HepG2 (cell line): Measurements from ENCODE around the gene FOSL2. TPM values are rescaled to one million over a fixed set of nuclear protein-coding genes. Genes with fewer than 3 reads are reported as not detected.

Experiments
- AGO2 ChIP-seq: fragments of 200-400 bp; formaldehyde crosslinking; optimal IDR thresholded peaks from 2 replicates; pipeline ENCODE3; 2017; ENCODE audit warnings: mild to moderate bottlenecking, low read depth, low read length, moderate library complexity
- ASH2L ChIP-seq: fragments of 300-600, 200-600 bp; sonication (generic); IDR thresholded peaks from 2 replicates; pipeline ENCODE4 v1.7.0; 2017; ENCODE audit warnings: low read depth, mild to moderate bottlenecking, moderate library complexity, mixed read lengths, low read length; ENCODE audit not compliant: insufficient read length
- GABPB1 ChIP-seq: IDR thresholded peaks from 2 replicates; pipeline ENCODE4 v1.6.1; 2016; ENCODE audit warnings: mild to moderate bottlenecking, missing genetic modification reagents, moderate library complexity, missing compliant biosample characterization
- GLI4 ChIP-seq: sonication (generic); formaldehyde crosslinking; IDR thresholded peaks from 2 replicates; pipeline ENCODE4 v1.5.1; 2020; ENCODE audit warnings: missing genetic modification reagents, mild to moderate bottlenecking, moderate library complexity, borderline replicate concordance
- HOXD1 ChIP-seq: sonication (generic); formaldehyde crosslinking; IDR thresholded peaks from 2 replicates; pipeline ENCODE4 v1.5.0; 2020; ENCODE audit warnings: missing genetic modification reagents
- MAFK ChIP-seq, 2 experiments: IDR thresholded peaks in 1 of 2; conservative IDR thresholded peaks in 1 of 2; 2 replicates each; pipeline ENCODE4 v1.6.1; 2011; ENCODE audit warnings: improper control_type of control experiment in 2 of 2, low read length in 2 of 2
- PAWR ChIP-seq: sonication (generic); formaldehyde crosslinking; IDR thresholded peaks from 2 replicates; pipeline ENCODE4 v1.4.0; 2020; ENCODE audit warnings: missing genetic modification reagents, mild to moderate bottlenecking, borderline replicate concordance
- PHF8 ChIP-seq: sonication (generic); formaldehyde crosslinking; IDR thresholded peaks from 2 replicates; pipeline ENCODE4 v1.5.0; 2020; ENCODE audit warnings: missing genetic modification reagents
- PITX1 ChIP-seq: sonication (generic); formaldehyde crosslinking; IDR thresholded peaks from 2 replicates; pipeline ENCODE4 v1.5.1; 2020; ENCODE audit warnings: mild to moderate bottlenecking, missing genetic modification reagents
- RBFOX2 ChIP-seq: fragments of 200-400 bp; formaldehyde crosslinking; IDR thresholded peaks from 2 replicates; pipeline ENCODE4 v1.6.1; 2017; ENCODE audit warnings: low read depth, mild to moderate bottlenecking, low read length
- SALL1 ChIP-seq: sonication (generic); formaldehyde crosslinking; IDR thresholded peaks from 2 replicates; pipeline ENCODE4 v1.8.0; 2022; ENCODE audit warnings: mild to moderate bottlenecking, missing genetic modification reagents
- SRSF9 ChIP-seq: fragments of 200-400 bp; formaldehyde crosslinking; IDR thresholded peaks from 2 replicates; pipeline ENCODE4 v1.6.1; 2018; ENCODE audit warnings: borderline replicate concordance, mild to moderate bottlenecking, low read depth, low read length; ENCODE audit not compliant: insufficient read depth, poor library complexity, severe bottlenecking
- THAP7 ChIP-seq: sonication (generic); formaldehyde crosslinking; IDR thresholded peaks from 2 replicates; pipeline ENCODE4 v1.8.1; 2023; ENCODE audit warnings: mild to moderate bottlenecking, missing genetic modification reagents
- ZBTB49 ChIP-seq: sonication (generic); formaldehyde crosslinking; IDR thresholded peaks from 2 replicates; pipeline ENCODE4 v1.4.0; 2020; ENCODE audit warnings: missing genetic modification reagents, borderline replicate concordance
- ZNF138 ChIP-seq: sonication (generic); formaldehyde crosslinking; IDR thresholded peaks from 2 replicates; pipeline ENCODE4 v1.5.0; 2020; ENCODE audit warnings: mild to moderate bottlenecking, low read depth, missing genetic modification reagents
- ZNF414 ChIP-seq: sonication (generic); formaldehyde crosslinking; IDR thresholded peaks from 2 replicates; pipeline ENCODE4 v1.5.0; 2020; ENCODE audit warnings: missing genetic modification reagents
- ZNF781 ChIP-seq: sonication (generic); formaldehyde crosslinking; IDR thresholded peaks from 2 replicates; pipeline ENCODE4 v1.5.1; 2020; ENCODE audit warnings: borderline replicate concordance, mild to moderate bottlenecking, missing genetic modification reagents; ENCODE audit errors: not compliant biosample characterization
- ZNF782 ChIP-seq: sonication (generic); formaldehyde crosslinking; IDR thresholded peaks from 2 replicates; pipeline ENCODE4 v1.4.0; 2020; ENCODE audit warnings: missing genetic modification reagents, mild to moderate bottlenecking, borderline replicate concordance
- ZNF841 ChIP-seq: sonication (generic); formaldehyde crosslinking; IDR thresholded peaks from 2 replicates; pipeline ENCODE4 v1.8.1; 2023; ENCODE audit warnings: missing genetic modification reagents, borderline replicate concordance
- polyA plus RNA-seq, 8 experiments: library from polyadenylated mRNA; depleted of rRNA in 3 of 8; stranded (reverse) in 7 of 8; unstranded in 1 of 8; fragments of >200 nt; fragmentation: Illumina TruSeq in 4 of 8; extraction: Trizol in 4 of 8; gene quantifications; 2 replicates each; pipeline versions ENCODE4 v1.2.1 to v1.2.3, GENCODE V29; 2011 to 2016; ENCODE audit warnings: low read depth in 4 of 8, missing spikeins in 1 of 8, mixed read lengths in 1 of 8; ENCODE audit not compliant: insufficient read depth in 1 of 8
- total RNA-seq, 5 experiments: library from RNA; depleted of rRNA; stranded (reverse); fragments of >200 nt; fragmentation: Illumina TruSeq; extraction: Trizol; gene quantifications; 2 replicates each; pipeline ENCODE4 v1.2.3, GENCODE V29; 2016; ENCODE audit warnings: low read depth in 1 of 5
- TF ChIP-seq, protein P1 (sequence below): IDR thresholded peaks from 2 replicates; pipeline ENCODE4 v1.6.1; 2012; ENCODE audit warnings: inconsistent platforms
- TF ChIP-seq, protein P2 (sequence below): IDR thresholded peaks from 2 replicates; pipeline ENCODE4 v1.6.1; 2012; ENCODE audit warnings: low read length, improper control_type of control experiment

The FOSL2 gene
- total and polyA plus RNA-seq, 2 of the 13 experiments (the other 11 are each of a cell fraction or from before 2014, with no cell fraction given): 3.4 to 18.1 TPM

DNA sequence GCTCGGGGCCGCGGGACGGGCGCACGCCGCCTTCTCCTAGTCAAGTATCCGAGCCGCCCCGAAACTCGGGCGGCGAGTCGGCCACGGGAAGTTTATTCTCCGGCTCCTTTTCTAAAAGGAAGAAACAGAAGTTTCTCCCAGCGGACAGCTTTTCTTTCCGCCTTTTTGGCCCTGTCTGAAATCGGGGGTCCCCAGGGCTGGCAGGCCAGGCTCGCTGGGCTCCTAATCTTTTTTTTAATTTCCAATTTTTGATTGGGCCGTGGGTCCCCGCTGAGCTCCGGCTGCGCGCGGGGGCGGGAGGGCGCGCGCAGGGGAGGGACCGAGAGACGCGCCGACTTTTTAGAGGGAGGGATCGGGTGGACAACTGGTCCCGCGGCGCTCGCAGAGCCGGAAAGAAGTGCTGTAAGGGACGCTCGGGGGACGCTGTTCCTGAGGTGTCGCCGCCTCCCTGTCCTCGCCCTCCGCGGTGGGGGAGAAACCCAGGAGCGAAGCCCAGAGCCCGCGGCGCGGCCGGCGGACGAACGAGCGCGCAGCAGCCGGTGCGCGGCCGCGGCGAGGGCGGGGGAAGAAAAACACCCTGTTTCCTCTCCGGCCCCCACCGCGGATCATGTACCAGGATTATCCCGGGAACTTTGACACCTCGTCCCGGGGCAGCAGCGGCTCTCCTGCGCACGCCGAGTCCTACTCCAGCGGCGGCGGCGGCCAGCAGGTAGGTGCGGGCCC is 617 bp downstream of the FOSL2 start (continued):
- no peak for TF ChIP-seq ZBTB49 (CRISPR knock-in tag)
- no peak for TF ChIP-seq ZNF781
- peak; percentile 9; the same call in 1 of the 2 replicates for TF ChIP-seq PHF8 (CRISPR knock-in tag)
- TF ChIP-seq GABPB1 (CRISPR knock-in tag): 0 out of 2 replicates have a peak, but pooled peaks have one; percentile 21
- TF ChIP-seq AGO2: peak; percentile 42
- no peak for TF ChIP-seq THAP7 (CRISPR knock-in tag)
- peak; percentile 8 for TF ChIP-seq ASH2L
- peak; percentile 50; the same call in 1 of the 2 replicates for TF ChIP-seq HOXD1 (CRISPR knock-in tag)
- no peak for TF ChIP-seq PAWR (CRISPR knock-in tag)
- no peak for TF ChIP-seq GLI4
- TF ChIP-seq ZNF138: 0 out of 2 replicates have a peak, but pooled peaks have one; percentile 31
- no peak for TF ChIP-seq SRSF9
- no peak for TF ChIP-seq ZNF841
- TF ChIP-seq SALL1 (CRISPR knock-in tag): peak; percentile 63
- TF ChIP-seq MAFK (conservative IDR thresholded peaks at IDR 0.05 in 1 of 2, IDR thresholded peaks at IDR 0.05 in 1 of 2; ENCODE audit: low read length in 2 of 2): no peak
- TF ChIP-seq, protein P1, sequence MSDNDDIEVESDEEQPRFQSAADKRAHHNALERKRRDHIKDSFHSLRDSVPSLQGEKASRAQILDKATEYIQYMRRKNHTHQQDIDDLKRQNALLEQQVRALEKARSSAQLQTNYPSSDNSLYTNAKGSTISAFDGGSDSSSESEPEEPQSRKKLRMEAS: no peak; the same call in 1 of the 2 replicates
- 0 out of 2 replicates have a peak, but pooled peaks have one; percentile 16 for TF ChIP-seq PITX1 (CRISPR knock-in tag)
- TF ChIP-seq, protein P2, sequence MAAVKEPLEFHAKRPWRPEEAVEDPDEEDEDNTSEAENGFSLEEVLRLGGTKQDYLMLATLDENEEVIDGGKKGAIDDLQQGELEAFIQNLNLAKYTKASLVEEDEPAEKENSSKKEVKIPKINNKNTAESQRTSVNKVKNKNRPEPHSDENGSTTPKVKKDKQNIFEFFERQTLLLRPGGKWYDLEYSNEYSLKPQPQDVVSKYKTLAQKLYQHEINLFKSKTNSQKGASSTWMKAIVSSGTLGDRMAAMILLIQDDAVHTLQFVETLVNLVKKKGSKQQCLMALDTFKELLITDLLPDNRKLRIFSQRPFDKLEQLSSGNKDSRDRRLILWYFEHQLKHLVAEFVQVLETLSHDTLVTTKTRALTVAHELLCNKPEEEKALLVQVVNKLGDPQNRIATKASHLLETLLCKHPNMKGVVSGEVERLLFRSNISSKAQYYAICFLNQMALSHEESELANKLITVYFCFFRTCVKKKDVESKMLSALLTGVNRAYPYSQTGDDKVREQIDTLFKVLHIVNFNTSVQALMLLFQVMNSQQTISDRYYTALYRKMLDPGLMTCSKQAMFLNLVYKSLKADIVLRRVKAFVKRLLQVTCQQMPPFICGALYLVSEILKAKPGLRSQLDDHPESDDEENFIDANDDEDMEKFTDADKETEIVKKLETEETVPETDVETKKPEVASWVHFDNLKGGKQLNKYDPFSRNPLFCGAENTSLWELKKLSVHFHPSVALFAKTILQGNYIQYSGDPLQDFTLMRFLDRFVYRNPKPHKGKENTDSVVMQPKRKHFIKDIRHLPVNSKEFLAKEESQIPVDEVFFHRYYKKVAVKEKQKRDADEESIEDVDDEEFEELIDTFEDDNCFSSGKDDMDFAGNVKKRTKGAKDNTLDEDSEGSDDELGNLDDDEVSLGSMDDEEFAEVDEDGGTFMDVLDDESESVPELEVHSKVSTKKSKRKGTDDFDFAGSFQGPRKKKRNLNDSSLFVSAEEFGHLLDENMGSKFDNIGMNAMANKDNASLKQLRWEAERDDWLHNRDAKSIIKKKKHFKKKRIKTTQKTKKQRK: no peak
- 0 out of 2 replicates have a peak, but pooled peaks have one; percentile 2 for TF ChIP-seq ZNF782
- TF ChIP-seq RBFOX2: peak; percentile 73
- 0 out of 2 replicates have a peak, but pooled peaks have one; percentile 6 for TF ChIP-seq ZNF414 (CRISPR knock-in tag)
